Kidney (tissue), 22 donors: ENCODE measurements around the gene PAM16. TPM values are rescaled to one million over a fixed set of nuclear protein-coding genes. Genes with fewer than 3 reads are reported as not detected.

Source experiments
- DNase-seq, 5 donors: peaks; one replicate each; pipeline ENCODE4 v3.0.0-alpha.2; 2013 to 2020
- FAIRE-seq: peaks from 2 replicates; lab custom pipeline; 2012; peaks lifted over from hg19 to GRCh38; lab: Jason Lieb, UNC
- H3K27ac ChIP-seq, 2 donors: one replicate each; pipeline ENCODE4 v1.7.0; 2013; ENCODE audit warnings: low read depth in 2 of 2, low read length in 2 of 2, inconsistent platforms in 1 of 2
- H3K27me3 ChIP-seq: one replicate; pipeline ENCODE4 v1.7.1; 2013; ENCODE audit warnings: low read length, inconsistent platforms; ENCODE audit not compliant: control insufficient read depth, insufficient read depth
- H3K36me3 ChIP-seq, 3 donors: one replicate each; pipeline versions ENCODE4 v1.7.0 to v1.7.1; 2013; ENCODE audit warnings: low read length in 3 of 3, control low read depth in 1 of 3, inconsistent platforms in 1 of 3; ENCODE audit not compliant: insufficient read depth in 3 of 3, control insufficient read depth in 2 of 3
- H3K4me1 ChIP-seq, 3 donors: one replicate each; pipeline versions ENCODE4 v1.7.0 to v1.7.1; 2013; ENCODE audit warnings: low read length in 3 of 3, inconsistent platforms in 1 of 3, low read depth in 1 of 3; ENCODE audit not compliant: control insufficient read depth in 2 of 3, insufficient read depth in 2 of 3
- H3K4me3 ChIP-seq, 3 donors: one replicate each; pipeline versions ENCODE4 v1.7.0 to v1.8.1; 2013; ENCODE audit warnings: low read length in 3 of 3, control low read depth in 1 of 3, inconsistent platforms in 1 of 3
- H3K9ac ChIP-seq, 3 donors: one replicate each; pipeline versions ENCODE4 v1.7.0 to v1.7.1; 2013; ENCODE audit warnings: low read length in 3 of 3, control low read depth in 1 of 3, inconsistent platforms in 1 of 3
- H3K9me3 ChIP-seq, 3 donors: one replicate each; pipeline versions ENCODE4 v1.7.0 to v1.7.1; 2013; ENCODE audit warnings: low read length in 3 of 3, control low read depth in 1 of 3, inconsistent platforms in 1 of 3; ENCODE audit not compliant: control insufficient read depth in 2 of 3, insufficient read depth in 1 of 3
- CTCF ChIP-seq: IDR thresholded peaks from 3 replicates; pipeline ENCODE4 v1.5.1; 2012; ENCODE audit warnings: mild to moderate bottlenecking, moderate library complexity, borderline replicate concordance; ENCODE audit not compliant: insufficient read depth; ENCODE audit errors: extremely low read depth
- intact Hi-C: fragments of 100-400 bp; cut with DNase I; formaldehyde crosslinking; loops from one replicate; pipeline ENCODE4 v1.11.1; 2022
- long read RNA-seq, 10 donors: library from polyadenylated mRNA in 1 of 10; unstranded in 1 of 10; transcript quantifications; one replicate each; pipeline ENCODE4 v2.0.0 and lab custom pipeline, GENCODE V29; 2021 to 2026
- polyA plus RNA-seq: library from polyadenylated mRNA; stranded (reverse); fragments of 350-450 nt; fragmentation: Illumina TruSeq; extraction: RNeasy Lipid Tissue Mini Kit (QIAGEN cat#74804); gene quantifications from one replicate; pipeline ENCODE4 v1.2.3, GENCODE V29; 2014; ENCODE audit warnings: low read depth, low replicate concordance; ENCODE audit not compliant: insufficient read depth
- total RNA-seq: library from RNA; stranded (reverse); fragmentation: NEBNext Ultra II Directional; extraction: Animal tissue kit (Norgen Biotek cat#: 25700); gene quantifications from one replicate; pipeline ENCODE4 v1.2.1, GENCODE V29; 2021
- donor health status: control.
- donor health status: control.
- donor health status: control.
- donor health status: control.
- donor health status: control.
- donor health status: DM: yes; HTN: yes; CAD: no.
- donor health status: Normal renal cell carcinoma (clear cell type).

PAM16 gene
- 29.4 TPM for total RNA-seq
- polyA plus RNA-seq = 61.1 TPM
- long read RNA-seq, donor 1, transcript PAM16-201 (5 exons, 587 nt) = major isoform, 23 of 66 reads
- long read RNA-seq, donor 1, partial matches to known transcripts = 16 of 66 reads
- long read RNA-seq, donor 1, other reads (novel, unspliced or antisense) = 24 of 66 reads
- long read RNA-seq, donor 2, transcript PAM16-201 (5 exons, 587 nt) = major isoform, 18 of 21 reads
- long read RNA-seq, donor 2, partial matches to known transcripts = 0 of 21 reads
- long read RNA-seq, donor 2, other reads (novel, unspliced or antisense) = 0 of 21 reads
- long read RNA-seq, donor 3, transcript PAM16-201 (5 exons, 587 nt) = major isoform, 12 of 20 reads
- long read RNA-seq, donor 3, partial matches to known transcripts = 0 of 20 reads
- long read RNA-seq, donor 3, other reads (novel, unspliced or antisense) = 0 of 20 reads
- long read RNA-seq, donor 4, transcript PAM16-201 (5 exons, 587 nt) = major isoform, 13 of 71 reads
- long read RNA-seq, donor 4, partial matches to known transcripts = 54 of 71 reads
- long read RNA-seq, donor 4, other reads (novel, unspliced or antisense) = 0 of 71 reads
- long read RNA-seq, donor 5, partial matches to known transcripts = 0 of 1 reads
- long read RNA-seq, donor 5, other reads (novel, unspliced or antisense) = 0 of 1 reads
- long read RNA-seq, donor 6, transcript PAM16-201 (5 exons, 587 nt) = major isoform, 42 of 85 reads
- long read RNA-seq, donor 6, transcript PAM16-206 (4 exons, 704 nt) = minor isoform, 8 of 85 reads
- long read RNA-seq, donor 6, partial matches to known transcripts = 32 of 85 reads
- long read RNA-seq, donor 6, other reads (novel, unspliced or antisense) = 0 of 85 reads
- long read RNA-seq, donor 7, partial matches to known transcripts = 0 of 15 reads
- long read RNA-seq, donor 7, other reads (novel, unspliced or antisense) = 15 of 15 reads
- long read RNA-seq, donor 8, transcript PAM16-201 (5 exons, 587 nt) = major isoform, 25 of 111 reads
- long read RNA-seq, donor 8, partial matches to known transcripts = 83 of 111 reads
- long read RNA-seq, donor 8, other reads (novel, unspliced or antisense) = 0 of 111 reads
- long read RNA-seq, donor 9, transcript PAM16-201 (5 exons, 587 nt) = major isoform, 17 of 34 reads
- long read RNA-seq, donor 9, partial matches to known transcripts = 8 of 34 reads
- long read RNA-seq, donor 9, other reads (novel, unspliced or antisense) = 6 of 34 reads
- long read RNA-seq, donor 10, transcript PAM16-201 (5 exons, 587 nt) = major isoform, 12 of 56 reads
- long read RNA-seq, donor 10, partial matches to known transcripts = 43 of 56 reads
- long read RNA-seq, donor 10, other reads (novel, unspliced or antisense) = 0 of 56 reads

GRCh38 chr16:4350787-4351659 lies at the start of gene PAM16:
PAM16 (minus strand) TSS chr16:4351321; CDS start chr16:4351234, 87 bp downstream.
- Histone ChIP-seq H3K9ac (peak within 1 kb of the TSS; percentile 43 to 84 (median 67)), H3K27ac (peak within 1 kb of the TSS; percentile 32 to 63), H3K4me1 (peaks cover 0 to 4% (median 0%) of the 10 kb centered on the region in 3 donors), H3K36me3 (no peaks in the 10 kb centered on the region), H3K9me3 (no peaks in the 10 kb centered on the region), H3K4me3 (peak within 1 kb of the TSS; percentile 77 to 92 (median 90)), H3K27me3 (no peaks in the 10 kb centered on the region)
- peak; percentile 97 to 99 (median 98) for DNase-seq
- no peak for FAIRE-seq
- intact Hi-C loops = no loop called here
- TF ChIP-seq CTCF = no peak

- intact Hi-C loops = no loop called here
- Histone ChIP-seq H3K27me3 (no peaks in the 10 kb centered on the region), H3K36me3 (peaks cover 0 to 3% (median 0%) of the 10 kb centered on the region in 3 donors), H3K9me3 (no peaks in the 10 kb centered on the region), H3K27ac (no peak overlapping the region), H3K9ac (no peak overlapping the region), H3K4me3 (no peak overlapping the region), H3K4me1 (peaks cover 0 to 4% (median 2%) of the 10 kb centered on the region in 3 donors)
- no peak for FAIRE-seq
- DNase-seq = no peak
- no peak for TF ChIP-seq CTCF
Measured at GRCh38 chr16:4399001-4399730, 48.0 kb upstream of the PAM16 start.
